CD4-positive, alpha-beta T cell treated with Interleukin-4 for 1 hour (primary cell): Measurements from ENCODE around the gene CNGA3.

ENCODE experiments used
- DNase-seq, 2 donors: peaks; one replicate each; pipeline ENCODE4 v3.0.0-alpha.2; 2020 to 2022

Gene CNGA3

DNA sequence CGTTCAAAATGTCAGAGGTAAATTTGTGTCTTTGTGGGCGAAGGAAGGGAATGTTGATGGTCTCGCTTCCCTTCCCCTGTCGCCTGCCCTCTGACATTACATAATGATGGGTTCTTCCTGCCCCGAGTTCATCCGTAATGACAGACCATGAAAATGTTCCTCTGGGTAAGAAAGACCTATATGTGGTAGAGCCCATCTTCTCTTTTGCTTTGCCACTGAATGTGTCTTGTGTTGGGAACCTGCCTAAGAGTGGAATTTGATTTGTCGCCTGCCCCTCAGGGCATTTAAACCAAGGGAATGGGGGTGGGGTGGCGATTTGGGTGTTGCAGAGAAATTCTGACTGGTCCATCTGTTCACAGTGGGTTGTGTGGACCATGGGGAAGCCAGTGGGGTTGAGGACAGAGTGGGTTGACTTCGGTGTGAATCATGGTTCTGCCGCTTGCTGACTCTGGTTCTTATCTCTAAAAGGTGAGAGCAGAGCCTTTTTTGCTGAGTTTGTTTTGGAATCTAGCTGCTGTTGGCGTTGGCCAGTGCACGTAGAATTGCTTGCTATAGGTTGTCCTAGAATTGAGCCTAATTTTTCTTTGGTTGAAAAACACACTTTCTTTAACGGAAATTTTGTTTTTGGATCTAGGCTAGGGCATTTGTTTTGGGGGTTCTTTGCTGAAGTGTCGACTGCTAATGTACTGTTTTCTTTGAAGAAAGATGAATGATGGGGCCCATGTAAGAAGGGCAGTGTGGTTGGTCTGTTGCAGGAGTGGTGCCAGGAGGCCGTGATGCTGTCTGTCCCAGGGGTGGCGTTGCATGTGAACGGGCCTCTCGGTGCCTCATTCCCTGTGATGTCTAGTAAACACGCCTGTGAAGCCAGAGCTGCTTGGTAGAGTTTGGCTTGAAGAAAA lies 99.7 kb downstream of the CNGA3 start:
- peak in 1 of 2 donors; percentile 44 for DNase-seq

- no peak for DNase-seq
Measured at GRCh38 chr2:98446850-98447249, 100.6 kb downstream of the CNGA3 start.
